ENCODE measurements around the gene SERPINE2.

SERPINE2 gene

DNA sequence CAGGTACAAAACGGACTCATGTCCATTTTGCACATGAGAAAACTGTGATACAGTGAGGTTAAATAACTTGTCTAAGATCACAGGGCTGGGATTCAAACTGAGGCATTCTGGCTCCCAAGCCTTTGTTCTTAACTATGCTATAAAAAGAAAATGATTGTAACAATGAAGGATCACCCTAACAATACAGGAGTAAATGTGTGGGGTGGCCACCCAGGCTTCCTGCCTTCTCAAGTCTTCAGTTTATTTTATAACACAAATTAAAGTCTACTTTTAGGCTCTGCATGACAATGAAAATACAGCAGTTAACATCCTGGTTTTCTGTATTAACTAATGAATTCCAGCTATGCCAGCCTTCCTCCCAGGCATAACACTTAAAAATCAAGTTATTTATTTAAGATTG, 101.6 kb downstream of the SERPINE2 start:
- no peak for DNase-seq

DNA sequence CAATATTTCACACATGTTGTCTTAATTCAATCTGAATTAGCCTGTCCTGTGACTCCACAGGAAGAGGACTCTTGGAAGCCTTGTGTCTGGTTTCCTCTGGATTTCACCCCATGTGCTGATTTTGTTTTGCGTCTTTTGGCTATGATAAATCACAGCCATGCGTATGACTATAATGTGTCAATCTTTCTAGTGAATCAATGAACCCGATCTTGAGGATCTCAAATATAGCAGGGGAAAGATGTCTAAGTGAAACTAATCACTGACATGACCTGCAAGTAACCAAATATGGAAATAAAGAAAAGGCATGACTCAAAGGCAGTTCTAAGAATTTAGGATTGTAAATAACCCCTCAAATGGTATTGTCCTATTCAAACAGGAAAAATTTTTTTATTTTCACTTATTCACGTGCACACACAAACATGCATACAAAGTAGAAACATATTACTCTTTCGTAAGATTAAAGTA, 102.2 kb downstream of the SERPINE2 start:
- DNase-seq = no peak

DNA sequence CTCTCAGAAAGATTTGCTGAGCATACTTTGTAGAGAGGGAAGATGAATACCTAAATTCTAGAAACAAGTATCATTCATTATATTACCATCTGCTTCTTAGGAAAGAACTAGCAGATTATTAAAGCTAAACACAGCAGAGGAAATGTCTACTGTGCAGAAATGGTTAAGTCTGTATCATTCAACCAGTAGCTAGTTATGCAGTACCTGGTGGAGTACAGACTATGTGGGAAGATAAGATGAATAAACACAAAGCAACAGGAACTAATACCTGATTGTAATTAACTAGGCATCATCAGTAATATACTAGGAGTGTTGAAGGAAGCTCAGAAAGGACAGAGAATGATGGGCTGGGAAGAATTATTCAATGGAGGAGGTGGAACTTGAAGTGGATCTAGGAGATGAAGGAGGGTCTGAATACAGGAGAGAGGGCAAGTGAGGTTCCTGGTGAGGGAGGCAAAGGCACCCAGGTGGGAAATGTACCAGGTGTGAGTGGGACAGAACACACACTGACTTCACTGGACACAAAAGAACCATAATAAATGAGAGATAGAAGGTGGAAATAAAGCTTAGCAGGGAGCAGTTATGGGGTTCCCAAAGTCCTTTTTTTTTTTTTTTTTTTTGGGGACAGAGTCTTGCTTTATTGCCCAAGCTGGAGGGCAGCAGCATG, 103.5 kb downstream of the SERPINE2 start:
- DNase-seq = no peak

DNA sequence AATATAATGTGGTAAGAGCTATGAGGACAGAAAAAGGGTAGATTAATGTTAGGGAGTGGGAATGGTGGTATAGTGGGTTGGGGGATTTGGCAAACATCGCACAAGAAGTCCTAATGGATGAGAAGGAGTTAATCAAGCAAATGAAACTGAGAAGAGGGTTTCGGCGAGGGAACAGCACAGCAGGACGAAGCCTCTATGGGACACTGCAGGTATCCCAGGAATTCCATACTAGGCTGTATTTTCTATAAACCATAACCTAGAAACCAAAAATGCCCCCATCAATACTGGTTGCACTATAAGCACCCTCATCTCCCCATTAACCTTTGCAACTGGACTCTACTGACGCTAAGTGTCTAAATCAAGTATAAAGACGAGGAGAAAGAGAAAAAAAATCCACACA, 104.2 kb downstream of the SERPINE2 start:
- DNase-seq = no peak

DNA sequence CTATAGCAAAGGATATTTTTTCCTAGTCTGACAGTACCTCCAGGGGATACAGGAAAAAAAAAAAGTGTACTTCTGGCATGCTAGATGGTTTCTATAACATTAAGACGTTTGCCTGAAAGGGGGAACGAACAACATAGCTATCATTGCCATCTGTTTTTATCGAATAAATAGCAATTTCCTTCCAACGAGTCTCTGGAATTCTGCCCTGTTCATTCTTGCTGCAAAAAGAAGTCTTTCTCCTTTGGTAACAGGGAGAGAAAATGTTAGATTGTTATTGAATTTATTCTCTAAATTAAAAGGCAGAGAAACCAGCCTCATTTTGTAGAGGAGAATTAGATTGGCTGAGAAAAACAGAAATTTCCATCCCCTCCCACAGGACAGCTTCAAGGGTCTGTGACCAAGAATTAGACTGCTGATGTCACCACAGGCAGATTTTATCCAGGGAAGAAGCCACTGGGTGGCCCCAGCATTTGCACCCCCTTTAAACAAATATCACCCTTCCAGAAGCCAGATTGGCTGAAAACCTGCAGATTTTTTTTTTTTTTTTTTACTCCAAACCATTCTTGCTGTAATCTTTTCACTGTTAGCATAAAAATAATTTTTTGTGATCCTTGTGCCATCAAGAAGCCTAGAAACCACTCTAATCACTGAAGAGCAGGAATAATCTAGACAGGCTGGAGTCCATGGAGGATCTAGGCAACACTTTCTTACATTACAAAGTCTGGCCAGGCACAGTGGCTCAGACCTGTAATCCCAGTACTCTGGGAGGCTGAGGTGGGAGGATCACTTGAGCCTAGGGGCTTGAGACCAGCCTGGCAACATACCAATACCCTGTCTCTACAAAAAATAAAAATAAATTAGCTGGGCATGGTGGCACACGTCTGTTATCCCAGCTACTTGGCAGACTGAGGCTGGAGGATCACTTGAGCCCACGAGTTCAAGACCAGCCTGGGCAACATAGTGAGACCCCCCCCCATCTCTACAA, 106.0 kb downstream of the SERPINE2 start:
- no peak for DNase-seq

DNA sequence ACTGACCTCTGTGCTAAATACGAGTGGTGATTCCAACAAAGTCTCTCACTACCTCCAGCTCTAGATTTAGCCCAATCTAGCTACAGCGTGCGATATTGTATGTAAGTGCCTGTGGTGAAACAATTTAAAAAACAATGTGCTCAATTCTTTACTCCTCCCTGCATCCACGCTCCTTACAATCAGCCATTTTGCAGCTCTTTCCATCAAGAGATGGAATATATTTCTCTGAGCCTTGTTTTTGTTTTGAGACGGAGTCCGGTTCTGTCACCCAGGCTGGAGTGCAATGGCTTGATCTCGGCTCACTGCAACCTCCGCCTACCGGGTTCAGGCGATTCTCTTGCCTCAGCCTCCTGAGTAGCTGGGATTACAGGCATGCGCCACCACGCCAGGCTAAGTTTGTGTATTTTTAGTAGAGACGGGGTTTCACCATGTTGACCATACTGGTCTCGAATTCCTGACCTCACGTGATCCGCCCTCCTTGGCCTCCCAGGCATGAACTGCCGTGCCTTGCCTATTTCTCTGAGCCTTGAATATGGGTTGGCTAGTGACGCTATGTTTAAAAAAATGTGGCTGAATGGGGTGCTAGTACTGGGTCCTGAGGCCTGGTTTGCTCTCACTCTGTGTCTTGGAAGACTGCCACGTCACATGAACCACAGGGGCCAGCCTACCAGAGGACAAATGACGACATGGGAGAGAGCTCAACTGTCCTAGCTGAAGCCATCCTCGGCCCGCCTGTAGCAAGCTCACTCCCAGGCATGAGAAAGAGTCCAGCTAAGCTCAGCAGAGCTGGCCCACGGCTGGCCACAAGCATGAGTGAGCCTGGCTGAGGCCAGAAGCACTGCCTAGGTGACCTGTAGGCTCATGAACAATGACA, 108.7 kb downstream of the SERPINE2 start:
- DNase-seq = no peak

DNA sequence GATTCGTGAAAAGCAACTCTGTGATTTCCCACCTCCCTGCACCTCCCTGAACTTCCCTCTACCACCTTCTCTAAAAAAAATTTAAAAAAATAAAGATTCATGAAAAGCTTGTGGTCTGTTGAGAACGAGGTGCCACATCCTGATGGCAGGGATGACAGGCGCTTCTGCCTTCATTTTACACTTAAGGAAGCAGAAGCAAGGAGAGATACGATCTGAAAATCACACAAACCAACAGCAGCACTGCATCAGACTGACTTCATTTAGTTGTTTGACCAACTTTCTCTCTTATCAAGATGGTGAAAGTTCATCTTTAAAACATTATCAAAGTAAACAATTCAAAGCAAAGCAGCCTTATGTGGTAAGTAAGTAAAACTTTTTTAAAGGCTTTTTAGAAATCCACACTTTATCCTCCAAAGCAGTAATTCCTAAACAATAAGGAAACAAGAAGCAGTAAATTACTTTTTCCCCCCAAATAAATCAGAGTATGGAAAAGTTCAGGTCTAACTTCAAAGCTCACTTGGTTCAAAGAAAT, 109.4 kb downstream of the SERPINE2 start:
- DNase-seq = no peak

DNA sequence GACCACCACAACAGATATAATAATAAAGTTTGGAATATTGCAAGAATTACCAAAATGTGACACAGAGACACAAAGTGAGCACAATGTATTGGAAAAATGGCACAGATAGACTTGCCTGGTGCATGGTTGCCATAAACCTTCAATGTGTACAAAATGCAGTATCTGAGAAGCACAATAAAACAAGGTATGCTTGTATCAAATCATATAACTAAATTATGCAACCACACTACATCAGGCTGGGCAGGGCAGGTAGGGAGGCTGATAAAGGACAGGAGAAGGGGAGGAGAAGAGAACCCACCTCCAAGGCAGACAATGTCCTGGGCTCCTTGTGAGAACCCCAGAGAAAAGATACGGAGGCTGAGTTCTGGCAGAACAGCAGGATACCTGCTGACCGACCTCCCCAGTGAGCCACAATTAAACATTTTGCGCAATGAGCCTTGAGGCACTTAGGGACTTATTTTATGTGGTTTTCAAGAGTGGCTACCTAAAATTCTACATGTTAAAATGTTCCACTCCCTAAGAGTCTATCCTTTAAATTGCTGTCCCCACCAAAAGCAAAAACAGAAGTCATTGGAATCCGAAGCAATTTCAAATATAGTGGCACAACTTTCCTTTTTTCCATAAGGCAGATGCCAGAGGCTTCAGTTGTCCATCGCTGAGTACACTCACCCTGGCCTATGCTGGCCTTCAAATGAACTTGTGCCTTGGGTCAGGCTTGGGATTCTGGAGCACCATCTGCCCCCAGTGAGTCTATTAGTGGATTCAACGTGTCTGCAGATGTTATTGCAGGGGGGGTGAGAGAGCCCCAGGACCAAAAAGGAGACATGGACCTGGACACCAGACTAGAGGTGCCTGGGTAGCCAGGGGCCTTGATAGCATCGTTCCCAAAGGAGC, 110.7 kb downstream of the SERPINE2 start:
- no peak for DNase-seq

DNA sequence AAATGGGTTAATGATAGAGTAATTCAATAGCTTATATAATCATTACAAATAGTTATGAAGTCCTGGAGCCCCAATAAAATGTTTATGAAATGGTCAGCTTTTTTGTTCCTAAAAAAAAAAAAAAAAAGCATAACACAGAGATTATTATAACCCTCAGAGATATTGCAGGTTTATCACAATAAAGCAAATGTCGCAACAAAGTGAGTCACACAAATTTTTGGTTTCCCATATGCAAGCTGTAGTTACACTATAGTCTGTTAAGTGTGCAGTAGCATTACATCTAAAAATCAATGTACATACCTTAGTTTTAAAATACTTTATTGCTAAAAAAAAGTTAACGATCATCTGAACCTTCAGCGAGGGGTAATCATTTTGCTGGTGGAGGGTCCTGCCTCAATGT, 114.0 kb downstream of the SERPINE2 start:
- no peak for DNase-seq

Measured in stimulated activated CD4-positive, alpha-beta T cell treated with anti-CD3 and anti-CD28 coated beads, Interleukin-4, amount 100 ng/mL, for 1 hour (primary cell).